ENCODE measurements around the gene MYADML2. TPM values are rescaled to one million over a fixed set of nuclear protein-coding genes. Genes with fewer than 3 reads are reported as not detected.
A peak's percentile ranks its signal among the peaks of the same experiment; 100 is the strongest.
"Not testable (repeated sequence)": the region's sequence is repeated elsewhere in the genome, so short reads cannot be mapped to it uniquely, and the experiment has no call there.

Gene MYADML2
- total RNA-seq, 2 donors from 2014 or later = not detected

DNA sequence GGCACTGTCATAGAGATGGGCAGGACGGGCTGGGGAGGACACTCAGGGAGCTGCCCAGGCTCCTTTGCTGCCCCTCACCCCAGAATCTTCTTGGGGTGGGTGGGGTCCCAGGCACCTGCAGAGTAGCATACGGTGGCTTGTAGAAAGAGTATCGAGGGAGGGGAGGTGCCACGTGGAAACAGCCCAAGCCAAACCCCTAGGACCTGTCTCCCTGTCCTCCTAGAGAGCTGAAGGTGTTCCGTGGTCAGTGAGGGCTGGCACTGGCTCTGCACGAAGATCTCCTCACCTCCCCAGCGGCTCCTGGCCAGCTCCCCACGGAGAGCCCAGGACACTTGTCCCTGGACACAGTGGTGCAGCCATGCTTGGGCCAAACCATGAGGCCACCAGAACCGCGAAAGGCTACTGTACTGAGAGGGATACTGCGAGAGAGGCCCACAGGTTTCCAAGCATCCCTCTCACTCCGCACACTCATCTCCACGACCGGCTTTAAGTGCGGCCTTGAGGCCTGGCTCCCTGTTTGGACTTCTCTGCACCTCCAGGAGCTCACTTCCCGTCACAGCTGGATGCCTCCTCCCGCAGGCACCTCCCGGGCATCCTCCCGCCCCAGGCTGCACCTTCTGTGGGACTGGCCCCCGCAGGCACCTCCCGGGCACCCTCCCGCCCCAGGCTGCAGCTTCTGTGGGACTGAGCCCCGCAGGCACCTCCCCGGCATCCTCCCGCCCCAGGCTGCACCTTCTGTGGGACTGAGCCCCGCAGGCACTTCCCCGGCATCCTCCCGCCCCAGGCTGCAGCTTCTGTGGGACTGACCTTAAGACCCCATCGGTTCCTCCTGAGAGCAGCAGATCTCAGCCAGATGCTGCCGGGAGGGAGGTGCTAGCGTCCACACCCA lies 17.5 kb downstream of the MYADML2 start:
- DNase-seq (ENCODE audit: low spot score) = no peak
- intact Hi-C loops (cut with DNase I) = no loop called here

DNA sequence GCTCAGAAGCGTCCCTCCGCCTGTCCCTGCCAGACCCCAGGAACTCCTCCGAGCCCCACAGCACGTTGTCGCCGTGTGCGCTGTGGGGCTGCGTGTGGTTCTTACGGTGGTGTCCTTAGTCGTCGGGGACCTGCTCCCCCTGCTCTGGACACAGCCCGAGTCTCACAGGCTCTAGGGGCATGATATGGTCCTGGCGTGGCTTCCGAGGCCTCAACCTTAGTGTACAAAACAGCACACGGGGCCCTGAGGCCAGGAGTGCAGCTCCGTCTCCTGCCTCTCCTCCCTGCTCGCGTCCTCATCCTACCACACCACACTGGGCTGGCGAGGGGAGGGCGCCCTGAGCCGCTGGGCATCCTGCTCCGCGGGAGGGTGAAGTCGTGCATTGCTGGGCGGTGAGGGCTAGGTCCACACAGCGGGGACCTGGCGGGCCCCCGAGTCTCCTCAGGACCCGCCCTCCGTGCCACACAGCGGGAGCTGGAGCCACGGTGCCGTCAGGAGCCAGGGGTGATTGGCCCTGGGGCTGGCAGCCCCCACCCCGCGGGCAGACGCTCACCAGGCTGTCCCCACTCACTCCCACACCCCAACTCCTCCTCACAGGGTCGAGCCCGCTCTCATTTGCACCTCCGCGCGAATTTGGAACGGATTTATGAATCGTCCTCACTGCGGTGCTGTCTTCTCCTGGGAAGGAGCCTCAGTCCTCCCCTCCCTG lies 18.3 kb downstream of the MYADML2 start:
- intact Hi-C loops (cut with DNase I) = no loop called here
- DNase-seq (ENCODE audit: low spot score) = no peak

DNA sequence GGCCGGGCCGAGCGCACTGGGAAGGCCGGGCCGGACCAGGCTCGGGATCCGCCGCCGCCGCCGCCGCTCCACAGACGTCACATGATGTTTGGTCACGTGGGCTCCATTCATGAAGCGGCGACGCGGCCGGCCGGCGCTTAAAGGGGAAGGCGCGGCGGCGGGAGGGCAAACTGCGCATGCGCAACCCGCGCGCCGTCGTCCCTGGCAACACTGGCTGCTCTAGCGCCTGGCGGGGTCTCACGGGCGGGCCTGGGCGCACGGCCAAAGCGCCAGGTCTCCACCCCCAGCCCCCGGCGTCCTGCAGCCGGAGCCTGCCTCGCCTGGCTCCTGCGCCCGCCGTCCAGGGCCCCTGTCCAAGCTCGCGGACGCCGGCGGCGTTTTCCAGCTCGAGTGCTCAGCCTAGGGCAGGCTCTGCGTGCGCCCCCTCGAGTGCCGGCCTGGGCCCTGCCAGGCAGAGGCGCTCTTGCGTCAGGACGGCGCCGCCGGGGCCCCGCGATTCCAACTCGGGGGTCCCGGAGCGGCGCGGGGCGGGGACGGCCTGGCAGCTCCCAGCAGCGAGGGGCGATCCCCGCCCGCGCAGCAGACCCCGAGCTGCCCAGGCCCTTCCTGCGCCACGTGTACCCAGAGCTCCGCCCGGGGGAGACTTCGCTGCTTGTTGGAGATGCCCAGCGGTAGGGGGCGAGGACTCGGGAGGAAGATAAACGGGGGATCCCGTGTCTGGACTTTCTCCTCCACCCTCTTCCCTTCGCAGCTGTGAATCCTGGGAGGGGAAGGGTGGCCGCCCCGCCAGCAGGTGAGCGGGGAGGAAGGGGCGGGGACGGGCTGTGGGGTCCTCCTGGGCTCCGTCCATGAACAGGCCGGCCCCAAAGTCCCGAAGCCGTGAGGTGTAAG lies 19.1 kb downstream of the MYADML2 start, which contains the start of gene MAFG:
Gene MAFG, minus strand, starts transcription at position 83 of the 891 bp plus-strand sequence. CDS start 4,550 bp downstream, outside the sequence.
- intact Hi-C loops (cut with DNase I) = no loop called here

DNA sequence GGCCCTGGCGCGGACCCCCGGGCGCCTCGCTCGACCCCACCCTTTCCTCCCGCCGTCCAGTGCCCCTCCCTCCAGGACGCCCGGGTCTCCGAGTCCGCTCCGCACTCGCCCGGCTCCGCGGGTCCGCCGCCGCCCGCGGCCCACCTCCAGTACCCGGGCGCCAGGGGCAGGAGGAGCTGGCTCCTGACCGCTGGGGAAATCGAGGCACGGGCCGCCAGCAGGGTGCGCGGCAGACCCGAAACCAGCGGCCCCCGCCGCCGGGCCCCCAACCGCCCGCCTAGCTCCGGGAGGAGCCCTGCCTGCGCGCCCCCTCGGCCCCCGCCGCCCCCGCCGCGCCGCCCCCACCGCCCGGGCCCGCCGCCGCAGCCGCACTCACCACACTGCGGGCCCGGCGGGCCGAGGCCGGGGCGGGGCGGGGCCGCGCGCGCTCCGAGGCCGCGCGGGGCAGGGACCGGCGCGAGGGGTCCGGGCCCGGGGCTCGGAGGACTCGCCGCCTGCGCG lies 19.8 kb downstream of the MYADML2 start:
- no peak for DNase-seq (ENCODE audit: low spot score)
- intact Hi-C loops (cut with DNase I) = no loop called here

More for the DNA sequence above, 19.1 kb downstream of the MYADML2 start, which contains the start of gene MAFG:
- DNase-seq (ENCODE audit: low spot score) = peak; percentile 98

DNA sequence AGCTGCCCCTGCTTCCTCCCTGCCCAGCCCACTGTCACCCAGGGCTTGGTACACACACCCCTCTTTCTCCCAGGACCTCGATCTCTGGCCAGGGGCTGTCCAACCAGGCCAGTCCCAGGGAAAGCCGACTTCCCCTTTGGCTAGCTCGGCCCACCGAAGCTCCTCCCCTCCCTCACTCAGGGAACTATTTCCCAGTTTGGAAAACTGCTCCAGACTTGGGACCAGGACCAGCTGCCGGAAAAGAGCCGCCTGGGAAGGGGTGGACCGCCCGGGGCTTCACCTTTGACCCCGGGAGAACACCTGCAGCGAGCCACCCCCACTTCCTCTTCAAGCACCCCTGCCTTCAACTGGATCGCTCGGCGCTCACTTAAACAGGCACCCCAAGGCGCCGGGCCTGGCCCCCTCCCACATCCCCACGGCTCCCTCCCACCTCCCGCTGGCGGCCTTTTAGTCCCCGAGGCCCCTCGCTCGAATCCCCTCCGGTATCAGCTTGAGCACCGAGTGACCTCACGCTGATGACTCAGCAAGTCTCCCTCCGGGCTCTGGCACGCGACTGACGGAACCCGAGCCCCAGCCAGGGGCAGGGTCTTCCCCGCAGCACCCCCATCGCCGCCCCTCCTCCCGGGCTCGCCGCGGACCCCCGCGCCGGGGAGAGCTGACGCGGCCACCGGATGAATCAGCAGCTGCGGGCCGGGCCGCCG lies 20.4 kb downstream of the MYADML2 start:
- intact Hi-C loops (cut with DNase I) = no loop called here
- DNase-seq (ENCODE audit: low spot score) = peak; percentile 93

DNA sequence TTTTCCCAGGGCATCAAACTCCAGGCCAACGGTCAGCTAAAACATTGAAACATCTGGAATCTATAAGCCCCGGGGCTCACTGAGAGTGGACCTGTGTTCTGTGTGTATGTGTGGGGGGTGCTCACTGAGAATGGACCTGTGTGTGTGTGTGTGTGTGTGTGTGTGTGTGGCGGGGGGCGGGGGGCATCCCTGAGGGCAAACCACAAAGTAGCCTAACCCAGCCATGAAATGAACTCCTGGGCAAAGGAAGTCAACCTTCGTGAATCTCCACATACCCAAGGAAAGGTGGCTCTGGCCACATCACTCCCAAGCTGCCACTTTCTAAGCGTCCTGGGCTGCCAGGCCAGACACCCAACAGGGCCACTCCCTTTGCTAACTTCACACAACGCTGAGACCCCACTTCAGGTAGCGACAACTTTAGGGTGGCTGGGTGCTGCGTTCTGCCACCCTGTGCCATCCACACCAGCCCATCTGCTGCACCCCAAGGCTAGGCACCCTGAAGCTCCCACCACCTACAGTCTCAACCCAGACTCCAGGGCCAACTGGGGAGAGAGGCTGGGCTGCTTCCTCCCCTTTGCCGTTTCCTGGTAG lies 21.1 kb downstream of the MYADML2 start:
- DNase-seq (ENCODE audit: low spot score) = no peak
- intact Hi-C loops (cut with DNase I) = no loop called here

DNA sequence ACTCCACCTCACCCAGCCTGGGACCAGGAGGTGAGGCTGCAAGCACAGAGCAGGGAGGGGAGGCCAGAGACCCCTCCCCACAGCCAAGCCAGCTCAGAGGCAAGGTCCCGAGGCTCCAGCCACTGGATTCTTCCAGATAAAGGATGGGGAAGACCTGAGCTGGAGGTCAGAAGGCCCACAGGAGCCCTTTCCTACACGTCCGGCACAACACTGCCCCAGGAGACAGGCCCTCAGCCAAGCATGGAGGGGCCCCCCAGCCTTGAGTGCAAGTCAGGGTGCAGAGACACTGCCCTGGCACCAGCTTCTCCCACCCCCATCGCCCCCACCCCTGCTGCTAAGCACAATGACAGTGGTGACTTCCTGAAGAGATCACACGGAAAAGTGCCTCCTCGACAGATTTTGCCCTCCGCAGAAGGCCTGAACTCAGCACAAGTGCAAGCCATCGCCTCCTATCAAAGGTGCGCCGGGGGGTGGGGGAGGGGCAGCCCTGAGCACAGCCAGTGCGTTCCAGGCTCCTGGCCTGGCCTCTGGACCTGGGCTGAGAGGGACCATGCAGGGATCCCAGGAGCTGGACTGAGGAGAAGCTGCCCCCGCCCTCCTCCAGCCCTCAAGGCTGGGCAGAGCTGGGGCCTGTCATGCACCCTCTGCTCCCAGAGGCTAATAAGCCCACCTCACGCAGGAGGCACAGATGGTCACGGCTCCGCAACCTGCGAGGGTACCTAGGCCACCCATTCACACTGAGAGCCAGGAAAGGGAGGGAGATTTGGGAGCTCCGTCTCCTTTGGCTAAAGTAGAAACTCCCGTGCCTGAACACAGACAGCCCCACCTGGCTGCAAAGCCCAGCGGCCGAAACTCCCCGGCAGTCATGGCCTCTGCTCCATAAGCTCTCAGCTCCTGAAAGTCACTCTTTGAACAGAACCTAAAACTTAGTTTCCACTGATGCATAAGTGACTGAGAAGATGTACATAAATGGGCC lies 22.2 kb downstream of the MYADML2 start:
- no peak for DNase-seq (ENCODE audit: low spot score)
- intact Hi-C loops (cut with DNase I) = no loop called here

DNA sequence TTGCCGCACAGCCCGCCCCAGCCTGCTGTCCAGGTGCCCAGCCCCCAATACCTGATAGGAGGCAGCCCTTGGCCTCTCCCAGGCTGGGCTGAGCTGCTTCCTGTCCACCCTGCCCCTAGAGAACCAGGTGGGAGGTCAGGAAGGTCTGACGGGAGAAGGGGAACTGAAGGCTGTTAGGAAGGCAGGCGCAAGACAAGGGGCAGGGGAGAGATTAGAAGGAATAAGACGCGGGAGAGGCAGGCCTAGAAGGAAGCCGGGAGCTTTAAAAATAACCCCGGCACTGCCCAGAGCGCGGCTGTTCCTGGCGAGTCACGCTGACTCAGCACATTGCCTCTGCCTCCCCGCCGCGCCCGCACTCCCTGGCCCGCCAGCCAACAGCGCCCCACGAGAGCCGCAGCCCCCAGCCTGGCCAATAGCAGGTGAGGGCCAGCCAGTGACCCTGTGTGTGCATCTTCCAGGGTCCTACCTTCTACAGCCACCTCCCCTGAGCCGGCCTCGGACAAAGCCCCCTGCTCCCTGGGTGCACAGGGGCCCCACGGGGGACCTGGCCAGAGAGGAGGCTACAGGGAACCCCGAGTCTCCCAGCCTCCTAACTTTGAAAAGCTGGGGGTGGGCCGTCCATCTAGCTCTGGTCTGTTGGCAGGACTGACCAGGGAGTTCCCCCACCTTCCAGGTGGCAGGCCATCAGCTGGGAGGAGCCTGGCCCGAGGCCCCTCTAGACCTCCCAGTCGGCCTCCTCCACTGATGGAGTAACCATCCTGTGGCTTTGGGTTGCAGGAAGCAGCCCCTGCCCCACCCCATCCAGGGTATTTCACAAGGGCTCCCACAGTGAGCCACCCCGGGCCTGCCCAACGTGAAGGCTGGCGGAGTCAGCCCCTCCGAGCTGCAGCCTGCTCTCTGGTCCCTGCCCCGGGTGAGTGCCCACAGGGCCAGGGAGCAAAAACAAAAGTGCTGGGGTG lies 23.5 kb downstream of the MYADML2 start:
- peak; percentile 94 for DNase-seq (ENCODE audit: low spot score)
- intact Hi-C loops (cut with DNase I) = no loop called here

DNA sequence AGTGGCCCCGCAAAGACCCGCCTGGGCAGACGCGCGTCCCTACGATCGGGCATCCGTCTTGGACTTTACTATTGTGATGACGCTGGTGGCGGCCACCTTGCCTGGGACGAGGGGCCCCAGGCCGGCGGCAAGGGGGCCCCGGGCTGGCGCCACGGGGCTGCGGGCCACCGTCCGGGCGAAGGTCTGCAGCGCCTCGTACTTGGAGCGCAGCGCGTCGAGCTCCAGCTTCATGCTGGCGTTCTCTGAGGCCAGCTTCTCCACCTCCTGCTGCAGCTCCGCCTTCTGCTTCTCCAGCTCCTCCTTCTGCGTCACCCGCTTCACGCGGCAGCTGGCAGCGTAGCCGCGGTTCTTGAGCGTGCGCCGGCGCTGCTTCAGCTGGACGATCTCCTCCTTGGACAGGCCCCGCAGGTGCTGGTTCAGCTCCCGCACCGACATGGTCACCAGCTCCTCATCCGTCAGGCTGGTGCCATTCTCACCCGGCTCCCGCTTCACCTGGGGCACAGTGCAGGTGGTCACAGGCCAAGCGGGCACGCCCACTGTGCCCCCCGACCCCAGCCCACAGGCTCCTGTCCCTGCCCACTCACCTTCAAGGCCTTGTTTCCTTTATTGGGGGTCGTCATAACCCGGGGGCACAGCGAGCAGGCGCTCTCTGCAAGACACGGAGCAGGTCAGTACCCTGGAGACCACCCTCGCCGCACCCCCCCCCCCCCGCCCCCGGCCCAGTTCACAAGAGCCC lies 24.3 kb downstream of the MYADML2 start:
- intact Hi-C loops (cut with DNase I) = no loop called here
- DNase-seq (ENCODE audit: low spot score) = no peak

DNA sequence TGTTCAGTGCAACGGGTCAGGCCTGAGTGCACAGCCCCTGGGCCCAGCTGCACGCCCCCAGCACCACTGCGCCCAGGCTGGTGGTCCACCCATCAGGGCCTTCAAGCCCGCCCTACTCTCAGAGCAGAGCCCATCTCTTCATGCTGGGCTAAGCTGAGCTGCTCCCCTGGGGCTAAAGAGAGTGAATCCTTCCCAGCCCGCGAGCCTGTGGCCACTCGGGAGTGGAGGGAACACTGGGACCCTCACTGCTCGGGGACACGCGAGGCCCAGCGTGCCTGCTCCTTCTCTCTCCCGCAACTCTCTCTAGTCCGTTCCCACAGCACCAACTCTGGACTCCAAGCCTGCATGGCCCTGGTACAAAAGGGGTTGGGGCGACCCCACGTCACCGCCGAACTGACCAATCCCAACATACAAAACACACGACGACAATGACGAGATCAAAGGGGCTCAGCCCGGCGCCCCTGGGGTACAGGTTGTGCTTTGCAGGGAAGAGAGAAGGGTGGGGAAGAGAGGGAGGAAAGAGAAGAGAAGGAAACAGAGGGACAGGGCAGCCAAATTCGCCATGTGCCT lies 25.0 kb downstream of the MYADML2 start:
- intact Hi-C loops (cut with DNase I) = no loop called here
- no peak for DNase-seq (ENCODE audit: low spot score)

DNA sequence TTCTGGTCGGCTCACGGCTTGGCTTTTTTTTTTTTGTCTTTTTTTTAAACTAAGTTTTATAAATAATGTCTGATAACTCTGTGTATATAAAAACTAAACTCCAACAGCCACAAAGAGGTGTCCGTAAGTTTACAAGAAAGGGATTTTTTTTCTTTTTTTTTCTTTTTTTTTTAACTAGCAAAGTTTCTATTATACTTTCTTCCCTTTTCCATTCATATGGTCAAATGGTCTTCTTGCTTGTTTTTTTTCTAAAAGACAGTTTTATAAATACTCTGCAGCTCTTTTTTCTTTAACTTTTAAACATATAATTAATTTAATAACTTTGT lies 25.5 kb downstream of the MYADML2 start:
- intact Hi-C loops (cut with DNase I) = no loop called here
- DNase-seq (ENCODE audit: low spot score) = no peak

DNA sequence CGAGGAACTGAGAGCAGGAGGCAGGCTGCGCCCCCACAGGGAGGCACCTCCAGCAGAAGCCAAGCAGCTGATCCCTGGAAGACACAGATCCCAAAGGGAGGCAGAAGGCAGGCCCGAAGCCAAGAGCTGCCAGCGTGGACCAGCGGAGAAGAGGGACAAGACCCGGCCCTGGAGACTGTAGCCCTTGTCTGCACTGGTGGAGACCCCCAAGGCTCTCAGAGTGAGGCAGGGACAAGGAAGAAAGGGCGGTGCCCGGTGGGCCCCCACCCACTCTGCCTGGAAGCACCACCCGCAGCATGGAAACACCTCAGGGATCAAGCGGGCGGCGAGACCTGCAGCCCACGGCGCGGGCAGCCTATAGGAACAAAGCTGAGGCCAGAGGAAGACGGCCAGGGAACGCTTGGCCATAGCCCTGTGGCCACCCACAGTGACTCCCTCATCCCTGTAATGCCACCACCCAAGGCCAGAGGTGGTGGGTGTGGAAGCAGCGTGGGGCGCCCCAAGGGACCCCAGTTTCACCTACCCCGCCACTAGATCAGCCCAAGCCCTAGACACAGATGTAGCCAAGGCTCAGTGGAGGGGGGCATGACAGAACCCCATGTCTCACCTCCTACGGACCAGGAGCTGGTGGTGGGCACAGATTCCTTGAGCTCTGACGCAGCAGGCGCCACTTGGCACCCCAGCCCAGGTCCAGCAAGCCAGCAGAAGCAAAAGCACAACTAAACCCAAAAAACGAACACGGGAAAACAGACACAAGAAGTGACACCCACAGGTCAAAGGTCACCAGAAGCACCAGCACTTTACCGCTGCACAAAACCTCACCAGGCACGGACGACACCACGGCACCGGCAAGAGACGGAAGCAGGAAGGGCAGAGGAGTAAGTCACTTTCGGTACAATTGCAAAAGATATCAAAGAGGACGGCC lies 26.2 kb downstream of the MYADML2 start:
- intact Hi-C loops (cut with DNase I) = no loop called here
- no peak for DNase-seq (ENCODE audit: low spot score)

DNA sequence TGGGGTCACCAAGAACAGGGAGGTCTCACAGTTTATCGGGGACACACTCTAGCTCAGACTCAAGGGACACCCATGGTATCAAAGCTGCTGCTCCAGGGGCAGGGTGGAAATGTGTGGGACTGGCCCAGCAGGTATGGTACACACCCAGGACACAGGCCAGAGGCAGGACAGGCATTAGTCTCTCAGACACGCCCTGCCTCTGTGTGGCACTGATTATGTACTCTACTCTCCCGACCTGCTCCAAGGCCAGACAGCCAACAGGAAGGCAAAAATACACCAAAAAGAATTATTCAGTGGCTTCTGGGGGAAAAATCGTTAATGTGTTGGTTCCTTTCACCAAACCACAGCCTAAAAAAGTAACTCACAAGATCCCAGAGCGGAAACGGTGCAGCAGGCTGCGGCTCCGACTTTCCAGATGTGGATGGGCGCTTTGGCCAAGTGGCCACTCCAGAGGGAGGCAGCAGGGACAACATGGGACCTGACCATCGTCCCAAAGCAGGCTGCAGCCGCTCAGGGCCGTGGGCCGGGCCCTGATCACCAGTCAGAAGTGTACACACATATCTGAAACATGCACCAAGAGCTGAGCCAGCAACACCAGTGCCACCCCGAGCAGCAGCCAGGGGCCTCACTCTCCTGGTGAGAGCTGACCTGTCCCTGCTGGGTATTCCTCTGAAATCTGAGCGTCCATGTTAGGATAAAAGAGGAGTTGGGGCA lies 28.0 kb downstream of the MYADML2 start:
- intact Hi-C loops (cut with DNase I) = no loop called here
- DNase-seq (ENCODE audit: low spot score) = no peak

DNA sequence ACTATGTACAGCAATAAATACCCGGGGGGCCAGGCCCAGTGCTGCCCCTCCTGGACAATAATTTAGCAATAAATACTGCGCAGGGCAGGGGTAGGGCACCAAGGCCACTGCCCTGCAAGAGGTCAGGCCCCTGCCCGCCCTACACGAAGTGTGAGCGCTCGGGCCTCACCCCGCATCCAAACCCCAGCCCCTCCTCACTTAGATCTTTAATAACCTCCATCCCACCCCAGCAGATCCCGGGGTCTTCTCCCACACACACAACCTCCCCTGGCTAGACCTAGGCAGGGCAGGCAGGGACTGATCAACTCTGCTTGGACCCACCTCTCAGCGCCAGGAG lies 28.7 kb downstream of the MYADML2 start:
- DNase-seq (ENCODE audit: low spot score); intact Hi-C loops (cut with DNase I): not testable (repeated sequence)
